Progenitor cell of endocrine pancreas (in vitro differentiated cells): Measurements from ENCODE around the gene FGD3. TPM values are rescaled to one million over a fixed set of nuclear protein-coding genes. Genes with fewer than 3 reads are reported as not detected.

Source experiments
- DNase-seq: peaks from one replicate; pipeline ENCODE4 v3.0.0; 2021; ENCODE audit warnings: low spot score; ENCODE audit not compliant: unreplicated experiment
- H3K27ac Mint-ChIP-seq: 2 replicates; pipeline ENCODE4 v1.8.0; 2021; ENCODE audit warnings: mild to moderate bottlenecking, moderate library complexity, mixed read lengths
- H3K27me3 Mint-ChIP-seq: 2 replicates; pipeline ENCODE4 v1.8.0; 2021; ENCODE audit warnings: mixed read lengths
- H3K36me3 Mint-ChIP-seq: 2 replicates; pipeline ENCODE4 v1.8.0; 2022; ENCODE audit warnings: mixed read lengths; ENCODE audit not compliant: insufficient read depth
- H3K4me1 Mint-ChIP-seq: 2 replicates; pipeline ENCODE4 v1.8.0; 2021; ENCODE audit warnings: low read depth, mixed read lengths
- H3K4me3 Mint-ChIP-seq: 2 replicates; pipeline ENCODE4 v1.8.0; 2021; ENCODE audit warnings: low read depth, mild to moderate bottlenecking, moderate library complexity, mixed read lengths
- H3K9me3 Mint-ChIP-seq: 2 replicates; pipeline ENCODE4 v1.8.0; 2021; ENCODE audit warnings: low read depth, mixed read lengths
- total RNA-seq: library from RNA; stranded (reverse); gene quantifications from 2 replicates; pipeline ENCODE4 v1.2.1, GENCODE V29; 2021
- TF ChIP-seq, protein P1 (sequence below): fragments of 200-600 bp; sonication (generic); IDR thresholded peaks from one replicate; pipeline ENCODE4 v1.5.0; 2021; ENCODE audit warnings: antibody characterized with exemption, mild to moderate bottlenecking; ENCODE audit not compliant: unreplicated experiment

Gene FGD3
- total RNA-seq, 1 donor from 2014 or later = 9.6 TPM

- Mint-ChIP-seq H3K27ac (no peak overlapping the region), H3K4me3 (no peak overlapping the region), H3K36me3 (no peaks in the 10 kb centered on the region), H3K27me3 (no peaks in the 10 kb centered on the region), H3K9me3 (no peaks in the 10 kb centered on the region), H3K4me1 (peaks cover 1% of the 10 kb centered on the region)
- DNase-seq = no peak
- TF ChIP-seq, protein P1, sequence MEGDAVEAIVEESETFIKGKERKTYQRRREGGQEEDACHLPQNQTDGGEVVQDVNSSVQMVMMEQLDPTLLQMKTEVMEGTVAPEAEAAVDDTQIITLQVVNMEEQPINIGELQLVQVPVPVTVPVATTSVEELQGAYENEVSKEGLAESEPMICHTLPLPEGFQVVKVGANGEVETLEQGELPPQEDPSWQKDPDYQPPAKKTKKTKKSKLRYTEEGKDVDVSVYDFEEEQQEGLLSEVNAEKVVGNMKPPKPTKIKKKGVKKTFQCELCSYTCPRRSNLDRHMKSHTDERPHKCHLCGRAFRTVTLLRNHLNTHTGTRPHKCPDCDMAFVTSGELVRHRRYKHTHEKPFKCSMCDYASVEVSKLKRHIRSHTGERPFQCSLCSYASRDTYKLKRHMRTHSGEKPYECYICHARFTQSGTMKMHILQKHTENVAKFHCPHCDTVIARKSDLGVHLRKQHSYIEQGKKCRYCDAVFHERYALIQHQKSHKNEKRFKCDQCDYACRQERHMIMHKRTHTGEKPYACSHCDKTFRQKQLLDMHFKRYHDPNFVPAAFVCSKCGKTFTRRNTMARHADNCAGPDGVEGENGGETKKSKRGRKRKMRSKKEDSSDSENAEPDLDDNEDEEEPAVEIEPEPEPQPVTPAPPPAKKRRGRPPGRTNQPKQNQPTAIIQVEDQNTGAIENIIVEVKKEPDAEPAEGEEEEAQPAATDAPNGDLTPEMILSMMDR = no peak
Observed at GRCh38 chr9:93039456-93039855, 92.1 kb downstream of the FGD3 start.

- Mint-ChIP-seq H3K9me3 (no peaks in the 10 kb centered on the region), H3K27me3 (no peaks in the 10 kb centered on the region), H3K36me3 (no peaks in the 10 kb centered on the region), H3K27ac (no peak overlapping the region), H3K4me3 (no peak overlapping the region), H3K4me1 (peaks cover 1% of the 10 kb centered on the region)
- DNase-seq = no peak
- TF ChIP-seq, protein P1 = no peak
Observed at GRCh38 chr9:93039976-93040375, 92.7 kb downstream of the FGD3 start.

GRCh38 chr9:93040409-93040808 lies 93.1 kb downstream of the FGD3 start:
- H3K4me1 Mint-ChIP-seq = peaks cover 1% of the 10 kb centered on the region
- no peak overlapping the region for H3K27ac Mint-ChIP-seq

DNA sequence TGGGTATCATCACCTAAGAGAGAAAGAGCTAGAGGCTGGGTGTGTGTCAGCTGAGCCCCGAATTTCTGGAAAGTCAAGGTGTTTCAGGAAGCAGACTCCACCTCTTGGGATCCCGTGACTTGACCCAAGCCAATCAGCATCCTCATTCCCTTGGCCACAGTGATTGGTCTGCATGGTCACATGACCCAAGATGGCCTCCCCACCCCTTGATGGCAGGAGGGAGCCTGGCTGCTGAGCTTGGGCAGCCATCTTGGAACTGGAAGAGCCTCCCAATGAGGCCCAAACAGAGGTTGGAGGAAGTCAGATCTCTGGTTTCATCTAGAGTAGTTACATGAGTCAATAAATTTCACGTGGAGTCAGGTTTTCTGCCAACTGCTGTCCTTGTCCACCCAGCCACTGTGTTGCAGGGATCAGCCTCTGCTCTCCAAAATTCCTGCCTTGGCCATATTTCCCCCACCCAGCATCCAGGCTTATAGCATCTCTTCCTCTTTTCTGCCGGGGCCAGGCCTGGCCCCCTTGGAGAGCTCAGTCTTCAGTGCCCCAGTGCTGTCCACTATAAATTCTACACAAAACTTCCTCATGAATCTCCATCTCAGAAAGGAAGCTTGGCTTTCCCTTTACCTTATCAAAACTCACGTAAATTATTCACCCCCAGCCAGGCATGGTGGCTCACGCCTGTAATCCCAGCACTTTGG lies 93.9 kb downstream of the FGD3 start:
- Mint-ChIP-seq H3K27me3 (no peaks in the 10 kb centered on the region), H3K4me1 (no peaks in the 10 kb centered on the region), H3K9me3 (peaks cover 3% of the 10 kb centered on the region), H3K27ac (no peak overlapping the region), H3K36me3 (peaks cover 2% of the 10 kb centered on the region), H3K4me3 (no peak overlapping the region)
- TF ChIP-seq, protein P1 = no peak
- no peak for DNase-seq

More at GRCh38 chr9:93040409-93040808, 93.1 kb downstream of the FGD3 start:
- DNase-seq = no peak
- TF ChIP-seq, protein P1 = no peak
- H3K27me3 Mint-ChIP-seq = no peaks in the 10 kb centered on the region
- H3K9me3 Mint-ChIP-seq = peaks cover under 1% of the 10 kb centered on the region
- H3K36me3 Mint-ChIP-seq = no peaks in the 10 kb centered on the region
- H3K4me3 Mint-ChIP-seq = no peak overlapping the region

DNA sequence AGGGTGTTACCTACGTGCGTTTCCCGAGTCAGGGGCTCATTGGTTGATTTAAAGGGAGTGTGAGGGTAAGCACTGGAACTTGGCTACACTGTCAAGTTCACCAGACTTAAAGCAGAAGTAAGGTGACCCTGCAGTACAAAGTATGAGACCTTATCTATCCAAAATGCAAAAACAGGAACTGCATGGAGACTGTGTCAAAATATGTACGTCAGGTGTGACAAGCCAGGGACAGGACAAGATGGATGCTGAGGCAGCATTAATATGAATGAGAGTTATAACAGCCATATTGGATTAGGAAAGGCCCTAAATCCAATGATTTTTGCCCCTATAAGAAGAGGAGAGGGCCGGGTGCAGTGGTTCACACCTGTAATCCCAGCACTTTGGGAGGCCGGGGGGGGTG lies 95.8 kb downstream of the FGD3 start:
- DNase-seq = no peak
- no peak overlapping the region for H3K4me3 Mint-ChIP-seq
- H3K27me3 Mint-ChIP-seq = peaks cover 3% of the 10 kb centered on the region
- TF ChIP-seq, protein P1 = no peak
- no peak overlapping the region for H3K27ac Mint-ChIP-seq
- H3K36me3 Mint-ChIP-seq = peaks cover 2% of the 10 kb centered on the region
- H3K9me3 Mint-ChIP-seq = peaks cover 3% of the 10 kb centered on the region
- no peaks in the 10 kb centered on the region for H3K4me1 Mint-ChIP-seq
